CD8-positive, alpha-beta memory T cell (primary cell): ENCODE results near the gene KAZN. TPM values are rescaled to one million over a fixed set of nuclear protein-coding genes. Genes with fewer than 3 reads are reported as not detected.

Source experiments
- CTCF ChIA-PET: fragments of 350-600 bp; sonication (Branson Sonifier 250); formaldehyde crosslinking; loops from one replicate; lab custom pipeline; 2021; ENCODE audit warnings: antibody characterized with exemption; lab: Charles Lee
- POLR2A ChIA-PET: fragments of 350-600 bp; sonication (Branson Sonifier 250); formaldehyde crosslinking; loops from one replicate; lab custom pipeline; 2021; ENCODE audit warnings: antibody characterized with exemption; lab: Charles Lee
- DNase-seq, 5 donors: peaks; one replicate each; pipeline versions ENCODE4 v3.0.0 to v3.0.0-alpha.2; 2020 to 2022; ENCODE audit warnings: mixed read lengths in 1 of 5
- H3K27ac ChIP-seq: one replicate; pipeline ENCODE4 v1.7.0; 2013; ENCODE audit warnings: low read depth, mild to moderate bottlenecking, low read length, moderate library complexity
- H3K27me3 ChIP-seq: 2 replicates; pipeline ENCODE4 v1.7.0; 2013; ENCODE audit warnings: low read length, mild to moderate bottlenecking; ENCODE audit not compliant: insufficient read depth, poor library complexity, severe bottlenecking
- H3K36me3 ChIP-seq: 2 replicates; pipeline ENCODE4 v1.7.0; 2013; ENCODE audit warnings: mild to moderate bottlenecking, low read length, moderate library complexity; ENCODE audit not compliant: insufficient read depth
- H3K4me1 ChIP-seq: 2 replicates; pipeline ENCODE4 v1.7.0; 2013; ENCODE audit warnings: mild to moderate bottlenecking, low read length, moderate library complexity; ENCODE audit not compliant: insufficient read depth
- H3K4me3 ChIP-seq: 2 replicates; pipeline ENCODE4 v1.7.0; 2013; ENCODE audit warnings: mild to moderate bottlenecking, low read length
- H3K9me3 ChIP-seq: 2 replicates; pipeline ENCODE4 v1.7.0; 2013; ENCODE audit warnings: mild to moderate bottlenecking, low read length
- H3K27ac Mint-ChIP-seq, 8 donors: one replicate each; pipeline ENCODE4 v1.8.0; 2020 to 2021; ENCODE audit warnings: mixed read lengths in 8 of 8, mild to moderate bottlenecking in 6 of 8, inconsistent platforms in 3 of 8, moderate library complexity in 3 of 8
- H3K27me3 Mint-ChIP-seq, 2 donors: one replicate each; pipeline ENCODE4 v1.8.0; 2020 to 2021; ENCODE audit warnings: mixed read lengths in 2 of 2, mild to moderate bottlenecking in 1 of 2, moderate library complexity in 1 of 2
- H3K36me3 Mint-ChIP-seq, 3 donors: one replicate each; pipeline ENCODE4 v1.8.0; 2020 to 2021; ENCODE audit warnings: mixed read lengths in 3 of 3, inconsistent platforms in 1 of 3, mild to moderate bottlenecking in 1 of 3
- H3K4me1 Mint-ChIP-seq, 3 donors: one replicate each; pipeline ENCODE4 v1.8.0; 2020 to 2021; ENCODE audit warnings: mixed read lengths in 3 of 3, inconsistent platforms in 1 of 3, mild to moderate bottlenecking in 1 of 3
- H3K4me3 Mint-ChIP-seq, 7 donors: one replicate each; pipeline ENCODE4 v1.8.0; 2020 to 2021; ENCODE audit warnings: mixed read lengths in 7 of 7, mild to moderate bottlenecking in 6 of 7, moderate library complexity in 4 of 7, inconsistent platforms in 2 of 7
- H3K9me3 Mint-ChIP-seq, 5 donors: one replicate each; pipeline ENCODE4 v1.8.0; 2020 to 2022; ENCODE audit warnings: mixed read lengths in 5 of 5, mild to moderate bottlenecking in 3 of 5, moderate library complexity in 2 of 5, inconsistent platforms in 1 of 5
- polyA plus RNA-seq: library from polyadenylated mRNA; unstranded; fragments of 300-500 nt; fragmentation: Illumina TruSeq; gene quantifications from one replicate; pipeline ENCODE4 v1.2.3, GENCODE V29; 2021
- total RNA-seq, 2 experiments: library from RNA; stranded (reverse); gene quantifications; one replicate each; pipeline ENCODE4 v1.2.3, GENCODE V29; 2021

The KAZN gene
- total and polyA plus RNA-seq, 3 experiments from 2014 or later: 0.15 to 0.35 (median 0.18) TPM

- Histone ChIP-seq H3K9me3 (no peaks in the 10 kb centered on the region), H3K27me3 (no peaks in the 10 kb centered on the region), H3K36me3 (no peaks in the 10 kb centered on the region), H3K4me1 (no peaks in the 10 kb centered on the region), H3K4me3 (no peak overlapping the region), H3K27ac (no peak overlapping the region)
- Mint-ChIP-seq H3K27ac (no peak overlapping the region), H3K36me3 (no peaks in the 10 kb centered on the region), H3K27me3 (no peaks in the 10 kb centered on the region), H3K4me1 (no peaks in the 10 kb centered on the region), H3K9me3 (no peaks in the 10 kb centered on the region), H3K4me3 (no peak overlapping the region)
- DNase-seq: no peak
- CTCF ChIA-PET: no interaction called here
- POLR2A ChIA-PET: no interaction called here
Observed at GRCh38 chr1:15071936-15072335, 473.5 kb downstream of the KAZN start.

GRCh38 chr1:15073799-15074308 is 475.4 kb downstream of the KAZN start:
- no peak overlapping the region for H3K27ac ChIP-seq

GRCh38 chr1:15075175-15075574 is 476.7 kb downstream of the KAZN start:
- no peaks in the 10 kb centered on the region for H3K4me1 ChIP-seq
- Mint-ChIP-seq H3K4me1 (no peaks in the 10 kb centered on the region), H3K4me3 (no peak overlapping the region), H3K36me3 (no peaks in the 10 kb centered on the region), H3K9me3 (no peaks in the 10 kb centered on the region), H3K27me3 (peaks cover 4 to 9% of the 10 kb centered on the region in 2 donors), H3K27ac (no peak overlapping the region)
- DNase-seq: no peak
- H3K9me3 ChIP-seq: no peaks in the 10 kb centered on the region
- POLR2A ChIA-PET: no interaction called here
- CTCF ChIA-PET: no interaction called here
- no peaks in the 10 kb centered on the region for H3K36me3 ChIP-seq
- no peaks in the 10 kb centered on the region for H3K27me3 ChIP-seq
- H3K4me3 ChIP-seq: no peak overlapping the region
- H3K27ac ChIP-seq: no peak overlapping the region

More at GRCh38 chr1:15073799-15074308, 475.4 kb downstream of the KAZN start:
- Histone ChIP-seq H3K4me3 (no peak overlapping the region), H3K27me3 (no peaks in the 10 kb centered on the region), H3K36me3 (no peaks in the 10 kb centered on the region), H3K9me3 (no peaks in the 10 kb centered on the region), H3K4me1 (no peaks in the 10 kb centered on the region)
- Mint-ChIP-seq H3K27ac (no peak overlapping the region), H3K9me3 (no peaks in the 10 kb centered on the region), H3K36me3 (no peaks in the 10 kb centered on the region), H3K27me3 (peaks cover 2 to 5% of the 10 kb centered on the region in 2 donors), H3K4me1 (no peaks in the 10 kb centered on the region), H3K4me3 (no peak overlapping the region)
- CTCF ChIA-PET: no interaction called here
- no peak for DNase-seq
- POLR2A ChIA-PET: no interaction called here

- Mint-ChIP-seq H3K27ac (no peak overlapping the region), H3K27me3 (peaks cover 4 to 9% of the 10 kb centered on the region in 2 donors), H3K4me1 (no peaks in the 10 kb centered on the region), H3K9me3 (no peaks in the 10 kb centered on the region), H3K4me3 (no peak overlapping the region), H3K36me3 (no peaks in the 10 kb centered on the region)
- no peak overlapping the region for H3K27ac ChIP-seq
- H3K36me3 ChIP-seq: no peaks in the 10 kb centered on the region
- H3K4me3 ChIP-seq: no peak overlapping the region
- H3K9me3 ChIP-seq: no peaks in the 10 kb centered on the region
- H3K4me1 ChIP-seq: no peaks in the 10 kb centered on the region
- ChIA-PET POLR2A (no interaction called here), CTCF (no interaction called here)
- no peaks in the 10 kb centered on the region for H3K27me3 ChIP-seq
- no peak for DNase-seq
Observed at GRCh38 chr1:15075817-15076216, 477.3 kb downstream of the KAZN start.

GRCh38 chr1:15076807-15077206 is 478.3 kb downstream of the KAZN start:
- Histone ChIP-seq H3K4me1 (no peaks in the 10 kb centered on the region), H3K27ac (no peak overlapping the region), H3K9me3 (no peaks in the 10 kb centered on the region), H3K36me3 (no peaks in the 10 kb centered on the region), H3K27me3 (no peaks in the 10 kb centered on the region), H3K4me3 (no peak overlapping the region)
- Mint-ChIP-seq H3K27ac (peak overlapping the region in 1 of 8 donors; percentile 11), H3K9me3 (no peaks in the 10 kb centered on the region), H3K36me3 (no peaks in the 10 kb centered on the region), H3K27me3 (peaks cover 4 to 9% of the 10 kb centered on the region in 2 donors), H3K4me3 (no peak overlapping the region), H3K4me1 (no peaks in the 10 kb centered on the region)
- POLR2A ChIA-PET: no interaction called here
- CTCF ChIA-PET: no interaction called here
- DNase-seq: no peak

GRCh38 chr1:15077384-15077783 is 478.9 kb downstream of the KAZN start:
- CTCF ChIA-PET: no interaction called here
- Histone ChIP-seq H3K27ac (no peak overlapping the region), H3K4me1 (no peaks in the 10 kb centered on the region), H3K9me3 (no peaks in the 10 kb centered on the region), H3K36me3 (no peaks in the 10 kb centered on the region), H3K27me3 (no peaks in the 10 kb centered on the region), H3K4me3 (no peak overlapping the region)
- Mint-ChIP-seq H3K36me3 (no peaks in the 10 kb centered on the region), H3K4me1 (no peaks in the 10 kb centered on the region), H3K9me3 (no peaks in the 10 kb centered on the region), H3K27ac (no peak overlapping the region), H3K4me3 (no peak overlapping the region), H3K27me3 (peaks cover 4 to 9% of the 10 kb centered on the region in 2 donors)
- DNase-seq: no peak
- POLR2A ChIA-PET: no interaction called here

- no peaks in the 10 kb centered on the region for H3K9me3 ChIP-seq
- H3K27ac ChIP-seq: no peak overlapping the region
- H3K4me3 ChIP-seq: no peak overlapping the region
- ChIA-PET POLR2A (no interaction called here), CTCF (no interaction called here)
- Mint-ChIP-seq H3K36me3 (no peaks in the 10 kb centered on the region), H3K27ac (no peak overlapping the region), H3K27me3 (peaks cover 14% of the 10 kb centered on the region in 2 donors), H3K9me3 (no peaks in the 10 kb centered on the region), H3K4me3 (no peak overlapping the region), H3K4me1 (no peaks in the 10 kb centered on the region)
- H3K27me3 ChIP-seq: no peaks in the 10 kb centered on the region
- H3K36me3 ChIP-seq: no peaks in the 10 kb centered on the region
- no peaks in the 10 kb centered on the region for H3K4me1 ChIP-seq
- peak in 1 of 5 donors; percentile 41 for DNase-seq
Observed at GRCh38 chr1:15080328-15081007, 482.0 kb downstream of the KAZN start.

GRCh38 chr1:15081102-15081501 is 482.6 kb downstream of the KAZN start:
- CTCF ChIA-PET: no interaction called here

More at GRCh38 chr1:15081102-15081501, 482.6 kb downstream of the KAZN start:
- Mint-ChIP-seq H3K4me1 (no peaks in the 10 kb centered on the region), H3K4me3 (no peak overlapping the region), H3K9me3 (no peaks in the 10 kb centered on the region), H3K36me3 (no peaks in the 10 kb centered on the region), H3K27ac (no peak overlapping the region), H3K27me3 (peaks cover 14% of the 10 kb centered on the region in 2 donors)
- POLR2A ChIA-PET: no interaction called here
- Histone ChIP-seq H3K9me3 (no peaks in the 10 kb centered on the region), H3K27me3 (no peaks in the 10 kb centered on the region), H3K36me3 (no peaks in the 10 kb centered on the region), H3K27ac (no peak overlapping the region), H3K4me1 (no peaks in the 10 kb centered on the region), H3K4me3 (no peak overlapping the region)
- DNase-seq: no peak
